SK-N-SH (cell line): ENCODE measurements around the gene PTPRG. TPM values are rescaled to one million over a fixed set of nuclear protein-coding genes. Genes with fewer than 3 reads are reported as not detected.

Source experiments
- CTCF ChIA-PET: fragments of 300-600, 350-600 bp; formaldehyde crosslinking; extraction: SDS; loops from one replicate; lab custom pipeline; 2021; lab: Yijun Ruan, JAX
- POLR2A ChIA-PET: fragments of 350-600 bp; sonication (Branson Sonifier 250); formaldehyde crosslinking; extraction: SDS; loops from one replicate; lab custom pipeline; 2020; ENCODE audit warnings: antibody characterized with exemption, inconsistent platforms; lab: Yijun Ruan, JAX
- DNase-seq: peaks from one replicate; pipeline ENCODE4 v3.0.0; 2012
- H2AFZ ChIP-seq: fragments of 200-600 bp; sonication (generic); 2 replicates; pipeline ENCODE4 v1.8.1; 2016; ENCODE audit warnings: antibody characterized with exemption, mild to moderate bottlenecking, low read depth
- H3F3A ChIP-seq: fragments of 200-600 bp; sonication (generic); replicated peaks from 2 replicates; pipeline ENCODE3; 2016; ENCODE audit warnings: antibody characterized with exemption, mild to moderate bottlenecking; ENCODE audit not compliant: insufficient read depth
- H3K27ac ChIP-seq, 2 experiments: fragments of 200-500 bp in 1 of 2; fragments of 200-600 bp in 1 of 2; sonication (Bioruptor generic) in 1 of 2; sonication (generic), shearing (Covaris generic) in 1 of 2; 2 replicates each; pipeline versions ENCODE4 v1.5.1 to v1.6.1; 2014 to 2016; ENCODE audit warnings: low read depth in 2 of 2, inconsistent platforms in 1 of 2, low read length in 1 of 2, mild to moderate bottlenecking in 1 of 2, mixed read lengths in 1 of 2
- H3K27me3 ChIP-seq: fragments of 200-600 bp; sonication (generic), shearing (Covaris generic); 2 replicates; pipeline ENCODE4 v1.6.1; 2016; ENCODE audit warnings: mixed run types; ENCODE audit not compliant: insufficient read depth
- H3K36me3 ChIP-seq, 2 experiments: fragments of 200-500 bp in 1 of 2; fragments of 200-600 bp in 1 of 2; sonication (Bioruptor generic) in 1 of 2; sonication (generic) in 1 of 2; replicated peaks in 1 of 2; 2 replicates each; pipeline versions ENCODE3 to v1.5.1; 2014 to 2016; ENCODE audit warnings: low read length in 1 of 2, mild to moderate bottlenecking in 1 of 2; ENCODE audit not compliant: insufficient read depth in 2 of 2, control insufficient read depth in 1 of 2
- H3K4me1 ChIP-seq, 2 experiments: fragments of 200-500 bp in 1 of 2; fragments of 200-600 bp in 1 of 2; sonication (Bioruptor generic) in 1 of 2; sonication (generic), shearing (Covaris generic) in 1 of 2; 2 replicates each; pipeline versions ENCODE4 v1.5.1 to v1.6.1; 2014 to 2016; ENCODE audit warnings: low read depth in 1 of 2, low read length in 1 of 2, mixed run types in 1 of 2; ENCODE audit not compliant: insufficient read depth in 2 of 2, control insufficient read depth in 1 of 2
- H3K4me2 ChIP-seq: fragments of 200-600 bp; sonication (generic), shearing (Covaris generic); 2 replicates; pipeline ENCODE4 v1.6.1; 2017; ENCODE audit warnings: mixed run types
- H3K4me3 ChIP-seq, 2 experiments: fragments of 200-500 bp in 1 of 2; fragments of 200-600 bp in 1 of 2; sonication (Bioruptor generic) in 1 of 2; sonication (generic), shearing (Covaris generic) in 1 of 2; 2 replicates each; pipeline versions ENCODE4 v1.5.1 to v1.8.1; 2014 to 2016; ENCODE audit warnings: low read depth in 2 of 2, inconsistent platforms in 1 of 2, low read length in 1 of 2, mild to moderate bottlenecking in 1 of 2, mixed read lengths in 1 of 2, moderate library complexity in 1 of 2
- H3K79me2 ChIP-seq: fragments of 200-600 bp; sonication (generic); 2 replicates; pipeline ENCODE4 v1.8.1; 2017; ENCODE audit warnings: mild to moderate bottlenecking; ENCODE audit not compliant: insufficient read depth
- H3K9ac ChIP-seq: fragments of 200-600 bp; sonication (generic); 2 replicates; pipeline ENCODE4 v1.6.1; 2017; ENCODE audit warnings: mixed run types
- H3K9me2 ChIP-seq: fragments of 200-600 bp; sonication (generic); 2 replicates; pipeline ENCODE4 v1.6.1; 2017; ENCODE audit warnings: mixed run types
- H3K9me3 ChIP-seq: fragments of 200-600 bp; sonication (generic); 2 replicates; pipeline ENCODE4 v1.6.1; 2017; ENCODE audit warnings: mixed run types, mild to moderate bottlenecking, moderate library complexity
- H4K20me1 ChIP-seq: fragments of 200-600 bp; sonication (generic); 2 replicates; pipeline ENCODE4 v1.6.1; 2017; ENCODE audit warnings: mild to moderate bottlenecking, mixed run types; ENCODE audit not compliant: insufficient read depth
- CHD2 ChIP-seq: fragments of 150-350 bp; IDR thresholded peaks from 2 replicates; pipeline ENCODE4 v1.6.1; 2018; ENCODE audit warnings: low read length; ENCODE audit not compliant: partially characterized antibody
- EZH2phosphoT487 ChIP-seq: fragments of 200-600 bp; sonication (generic); IDR thresholded peaks from 2 replicates; pipeline ENCODE4 v1.6.1; 2017; ENCODE audit warnings: low read depth, mixed run types, mild to moderate bottlenecking, antibody characterized with exemption, moderate library complexity, borderline replicate concordance
- JUND ChIP-seq: IDR thresholded peaks from 2 replicates; pipeline ENCODE4 v1.4.0; 2012
- MXI1 ChIP-seq: IDR thresholded peaks from 2 replicates; pipeline ENCODE4 v1.6.1; 2012; ENCODE audit warnings: mild to moderate bottlenecking, low read depth, low read length, improper control_type of control experiment
- NFIC ChIP-seq: IDR thresholded peaks from 2 replicates; pipeline ENCODE4 v1.4.0; 2012; ENCODE audit warnings: borderline replicate concordance
- RCOR1 ChIP-seq: fragments of 150-350 bp; IDR thresholded peaks from 2 replicates; pipeline ENCODE4 v1.6.1; 2017; ENCODE audit warnings: antibody characterized with exemption, low read length
- REST ChIP-seq: IDR thresholded peaks from 2 replicates; pipeline ENCODE4 v1.6.1; 2012; ENCODE audit warnings: mild to moderate bottlenecking, low read depth, low read length, moderate library complexity
- RFX5 ChIP-seq: IDR thresholded peaks from 2 replicates; pipeline ENCODE4 v1.6.1; 2012; ENCODE audit warnings: mild to moderate bottlenecking, improper control_type of control experiment, low read length
- RXRA ChIP-seq: IDR thresholded peaks from 2 replicates; pipeline ENCODE4 v1.4.0; 2012; ENCODE audit warnings: low read depth, mild to moderate bottlenecking, borderline replicate concordance
- SIN3A ChIP-seq: IDR thresholded peaks from 2 replicates; pipeline ENCODE4 v1.6.1; 2012; ENCODE audit warnings: low read depth, mild to moderate bottlenecking, low read length, moderate library complexity, borderline replicate concordance
- TAF1 ChIP-seq: IDR thresholded peaks from 2 replicates; pipeline ENCODE4 v1.6.1; 2012; ENCODE audit warnings: low read depth, mild to moderate bottlenecking, low read length, moderate library complexity, borderline replicate concordance
- TCF12 ChIP-seq: IDR thresholded peaks from 2 replicates; pipeline ENCODE4 v1.4.0; 2012
- USF1 ChIP-seq: IDR thresholded peaks from 2 replicates; pipeline ENCODE4 v1.4.0; 2012; ENCODE audit warnings: low read depth, borderline replicate concordance
- USF2 ChIP-seq: fragments of 150-350 bp; IDR thresholded peaks from 2 replicates; pipeline ENCODE4 v1.6.1; 2017; ENCODE audit warnings: antibody characterized with exemption, low read length, low read depth, borderline replicate concordance
- ZBTB33 ChIP-seq: IDR thresholded peaks from 2 replicates; pipeline ENCODE4 v1.4.0; 2012; ENCODE audit warnings: low read depth, borderline replicate concordance
- WGBS: methylation state at CpG from one replicate; pipeline ENCODE4 v1.1.6; 2017; ENCODE audit warnings: low lambda C conversion rate; 5-methylcytosine and 5-hydroxymethylcytosine counted together
- polyA plus RNA-seq, 3 experiments: library from polyadenylated mRNA; depleted of rRNA; stranded (reverse); fragments of >200 nt; gene quantifications; 2 replicates each; pipeline ENCODE4 v1.2.3, GENCODE V29; 2012
- TF ChIP-seq, protein P1 (sequence below): fragments of 150-350 bp; IDR thresholded peaks from 2 replicates; pipeline ENCODE4 v1.6.1; 2016; ENCODE audit warnings: mild to moderate bottlenecking, low read depth, low read length
- TF ChIP-seq, protein P2 (sequence below): IDR thresholded peaks from 2 replicates; pipeline ENCODE4; 2012
- TF ChIP-seq, protein P3 (sequence below): fragments of 200-600 bp; sonication (generic); IDR thresholded peaks from 2 replicates; pipeline ENCODE4 v1.6.1; 2017; ENCODE audit warnings: antibody characterized with exemption, mild to moderate bottlenecking, moderate library complexity

PTPRG gene
- polyA plus RNA-seq, 1 of the 3 experiments (the other 2 are of a cell fraction), result 14.1 TPM

GRCh38 chr3:61896251-61896650, 334.9 kb downstream of the PTPRG start:
- no peak overlapping the region for H3K4me3 ChIP-seq
- H3K9me2 ChIP-seq, result no peaks in the 10 kb centered on the region
- 84% methylated on average over 2 of the region's 2 CpGs for WGBS
- no peak for DNase-seq
- H3K4me1 ChIP-seq, result peaks cover 4 to 11% of the 10 kb centered on the region in 2 experiments; a peak in 2 of 4 replicates
- no peak overlapping the region for H3K4me2 ChIP-seq
- peaks cover 4% of the 10 kb centered on the region for H3F3A ChIP-seq
- H2AFZ ChIP-seq, result no peak overlapping the region
- H3K79me2 ChIP-seq, result peaks cover 5% of the 10 kb centered on the region; the same call in 1 of the 2 replicates
- CTCF ChIA-PET, result interaction anchor here (2.2 kb wide), 1 partner anchor 38 kb away, joined by 7 read pairs; no protein-coding TSS in a partner anchor
- H3K9me3 ChIP-seq, result no peaks in the 10 kb centered on the region
- no peak overlapping the region for H3K27ac ChIP-seq
- no peaks in the 10 kb centered on the region for H3K27me3 ChIP-seq
- H4K20me1 ChIP-seq, result peaks cover 5% of the 10 kb centered on the region
- POLR2A ChIA-PET, result no interaction called here
- no peak for TF ChIP-seq ZBTB33
- no peak for TF ChIP-seq REST
- TF ChIP-seq, protein P1, sequence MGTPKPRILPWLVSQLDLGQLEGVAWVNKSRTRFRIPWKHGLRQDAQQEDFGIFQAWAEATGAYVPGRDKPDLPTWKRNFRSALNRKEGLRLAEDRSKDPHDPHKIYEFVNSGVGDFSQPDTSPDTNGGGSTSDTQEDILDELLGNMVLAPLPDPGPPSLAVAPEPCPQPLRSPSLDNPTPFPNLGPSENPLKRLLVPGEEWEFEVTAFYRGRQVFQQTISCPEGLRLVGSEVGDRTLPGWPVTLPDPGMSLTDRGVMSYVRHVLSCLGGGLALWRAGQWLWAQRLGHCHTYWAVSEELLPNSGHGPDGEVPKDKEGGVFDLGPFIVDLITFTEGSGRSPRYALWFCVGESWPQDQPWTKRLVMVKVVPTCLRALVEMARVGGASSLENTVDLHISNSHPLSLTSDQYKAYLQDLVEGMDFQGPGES, result no peak
- no peak for TF ChIP-seq SIN3A
- no peak for TF ChIP-seq USF2
- TF ChIP-seq, protein P2, sequence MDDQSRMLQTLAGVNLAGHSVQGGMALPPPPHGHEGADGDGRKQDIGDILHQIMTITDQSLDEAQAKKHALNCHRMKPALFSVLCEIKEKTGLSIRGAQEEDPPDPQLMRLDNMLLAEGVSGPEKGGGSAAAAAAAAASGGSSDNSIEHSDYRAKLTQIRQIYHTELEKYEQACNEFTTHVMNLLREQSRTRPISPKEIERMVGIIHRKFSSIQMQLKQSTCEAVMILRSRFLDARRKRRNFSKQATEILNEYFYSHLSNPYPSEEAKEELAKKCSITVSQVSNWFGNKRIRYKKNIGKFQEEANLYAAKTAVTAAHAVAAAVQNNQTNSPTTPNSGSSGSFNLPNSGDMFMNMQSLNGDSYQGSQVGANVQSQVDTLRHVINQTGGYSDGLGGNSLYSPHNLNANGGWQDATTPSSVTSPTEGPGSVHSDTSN, result no peak
- TF ChIP-seq USF1, result no peak
- TF ChIP-seq EZH2phosphoT487, result no peak
- no peak for TF ChIP-seq RFX5
- no peak for TF ChIP-seq TCF12
- TF ChIP-seq, protein P3, sequence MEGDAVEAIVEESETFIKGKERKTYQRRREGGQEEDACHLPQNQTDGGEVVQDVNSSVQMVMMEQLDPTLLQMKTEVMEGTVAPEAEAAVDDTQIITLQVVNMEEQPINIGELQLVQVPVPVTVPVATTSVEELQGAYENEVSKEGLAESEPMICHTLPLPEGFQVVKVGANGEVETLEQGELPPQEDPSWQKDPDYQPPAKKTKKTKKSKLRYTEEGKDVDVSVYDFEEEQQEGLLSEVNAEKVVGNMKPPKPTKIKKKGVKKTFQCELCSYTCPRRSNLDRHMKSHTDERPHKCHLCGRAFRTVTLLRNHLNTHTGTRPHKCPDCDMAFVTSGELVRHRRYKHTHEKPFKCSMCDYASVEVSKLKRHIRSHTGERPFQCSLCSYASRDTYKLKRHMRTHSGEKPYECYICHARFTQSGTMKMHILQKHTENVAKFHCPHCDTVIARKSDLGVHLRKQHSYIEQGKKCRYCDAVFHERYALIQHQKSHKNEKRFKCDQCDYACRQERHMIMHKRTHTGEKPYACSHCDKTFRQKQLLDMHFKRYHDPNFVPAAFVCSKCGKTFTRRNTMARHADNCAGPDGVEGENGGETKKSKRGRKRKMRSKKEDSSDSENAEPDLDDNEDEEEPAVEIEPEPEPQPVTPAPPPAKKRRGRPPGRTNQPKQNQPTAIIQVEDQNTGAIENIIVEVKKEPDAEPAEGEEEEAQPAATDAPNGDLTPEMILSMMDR, result no peak
- TF ChIP-seq NFIC, result no peak
- no peak for TF ChIP-seq CHD2
- TF ChIP-seq MXI1, result no peak
- no peak for TF ChIP-seq TAF1
- no peak for TF ChIP-seq RXRA
- no peak for TF ChIP-seq JUND
- no peak for TF ChIP-seq RCOR1
- H3K36me3 ChIP-seq, result no peaks in the 10 kb centered on the region
- H3K9ac ChIP-seq, result no peak overlapping the region
